Activated T-cell treated with anti-CD3 and anti-CD28 coated beads for 48 hours (primary cell): ENCODE measurements around the gene AFG3L2.
A peak's percentile ranks its signal among the peaks of the same experiment; 100 is the strongest.

Experiments used
- DNase-seq: peaks from one replicate; pipeline ENCODE4 v3.0.0-alpha.2; 2020; ENCODE audit warnings: low read depth

The AFG3L2 gene

DNA sequence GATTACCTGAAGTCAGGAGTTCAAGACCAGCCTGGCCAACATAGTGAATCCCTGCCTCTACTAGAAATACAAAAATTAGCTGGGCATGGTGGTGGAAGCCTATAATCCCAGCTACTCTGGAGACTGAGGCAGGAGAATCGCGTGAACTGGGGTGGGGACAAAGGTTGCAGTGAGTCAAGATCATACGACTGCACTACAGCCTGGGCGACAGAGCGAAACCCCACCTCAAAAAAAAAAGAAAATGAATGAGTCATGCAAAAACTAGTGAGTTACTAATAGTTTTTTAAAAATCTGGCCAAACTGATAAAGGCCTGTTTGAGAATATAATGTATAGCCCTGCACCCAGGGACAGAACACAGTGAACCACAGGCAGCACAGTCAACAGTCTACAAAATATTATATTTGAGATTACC lies 17.5 kb downstream of the AFG3L2 start:
- DNase-seq: no peak

DNA sequence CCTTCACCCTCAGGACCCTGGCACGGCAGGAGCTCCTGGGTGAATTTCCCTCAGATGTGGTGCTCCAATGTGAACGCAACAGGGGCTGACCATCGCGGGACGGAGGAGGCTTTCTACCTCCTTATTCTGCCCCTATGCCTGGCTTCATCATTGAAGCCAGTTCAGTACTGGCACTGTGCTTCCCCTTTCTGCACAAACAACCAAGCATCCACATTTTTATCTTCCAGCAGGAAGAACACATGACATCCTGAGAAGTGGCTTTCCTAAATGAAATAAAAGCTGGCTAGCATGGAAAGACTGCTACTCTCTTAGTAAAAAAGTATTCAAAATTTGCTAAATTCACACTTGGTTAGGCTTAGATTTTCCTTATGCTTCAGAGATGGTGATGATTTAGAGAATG lies 24.8 kb downstream of the AFG3L2 start:
- DNase-seq: no peak

DNA sequence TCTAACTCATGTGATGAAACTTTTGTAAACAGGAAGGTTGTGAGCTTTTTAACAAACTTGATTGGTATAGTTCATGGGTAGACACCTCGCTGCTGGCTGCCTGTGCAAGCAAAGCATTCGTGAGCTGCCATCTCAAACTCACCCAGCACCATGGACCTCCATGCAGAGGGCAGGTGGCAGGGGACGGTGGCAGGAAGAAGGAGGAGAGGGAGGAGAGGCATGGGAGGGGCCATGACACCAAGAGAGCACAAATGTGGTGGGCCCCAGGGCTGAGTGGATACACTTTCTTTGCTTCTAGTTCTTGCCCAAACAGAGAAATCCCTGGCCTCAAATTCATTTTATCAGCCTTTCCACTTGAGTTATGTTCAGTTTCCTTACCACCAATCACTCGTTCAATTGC lies 29.1 kb downstream of the AFG3L2 start:
- no peak for DNase-seq

DNA sequence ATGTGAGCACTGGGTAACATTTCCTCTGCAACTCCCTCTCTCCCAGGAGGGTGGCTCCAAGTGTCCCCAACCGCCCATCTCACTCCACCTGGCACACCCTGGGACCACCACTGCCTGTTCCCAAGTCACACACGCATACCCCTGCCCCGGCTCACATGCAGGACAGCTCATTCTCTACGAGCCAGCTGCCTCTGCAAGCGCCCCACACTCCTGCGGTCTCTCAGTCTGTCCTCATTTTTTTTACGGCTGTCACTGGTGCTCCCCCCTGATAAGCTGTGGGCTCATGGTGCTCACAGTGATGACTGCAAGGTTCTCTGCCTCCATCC lies 30.8 kb downstream of the AFG3L2 start:
- DNase-seq: no peak

DNA sequence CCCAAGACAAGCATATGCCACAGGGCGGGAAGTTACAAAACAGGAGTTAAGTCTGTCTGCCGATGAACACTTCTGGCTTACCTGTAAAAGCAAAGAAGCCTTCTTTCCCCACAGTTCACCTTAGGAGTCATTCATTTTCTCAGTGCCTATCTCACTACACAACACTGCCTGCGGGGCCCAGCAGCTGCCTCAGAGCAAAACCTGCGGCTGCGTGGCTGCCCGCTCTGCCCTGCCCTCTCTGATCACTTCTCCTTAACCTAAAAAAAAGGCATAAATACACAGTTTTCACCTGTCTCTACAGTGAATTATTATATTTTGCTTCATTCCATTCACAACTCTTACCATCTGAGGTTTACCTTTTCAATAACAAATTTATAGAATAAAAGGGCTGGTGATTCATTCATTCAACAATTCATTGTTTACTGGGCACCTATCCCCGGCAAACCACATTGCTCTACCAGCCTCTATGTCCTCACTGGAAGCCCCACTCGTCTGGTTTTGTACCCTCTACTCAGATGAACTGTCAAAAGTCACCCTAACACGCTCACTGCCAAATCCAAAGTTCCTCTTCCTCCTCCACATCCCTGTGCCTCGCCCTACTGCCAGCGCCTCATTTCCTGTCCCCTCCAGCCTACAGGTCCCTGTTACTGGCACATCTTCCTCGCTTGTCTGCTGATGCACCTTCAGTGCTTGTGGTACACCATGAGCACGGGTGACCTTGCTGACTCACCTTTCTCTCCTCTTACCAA lies 31.4 kb downstream of the AFG3L2 start:
- no peak for DNase-seq

DNA sequence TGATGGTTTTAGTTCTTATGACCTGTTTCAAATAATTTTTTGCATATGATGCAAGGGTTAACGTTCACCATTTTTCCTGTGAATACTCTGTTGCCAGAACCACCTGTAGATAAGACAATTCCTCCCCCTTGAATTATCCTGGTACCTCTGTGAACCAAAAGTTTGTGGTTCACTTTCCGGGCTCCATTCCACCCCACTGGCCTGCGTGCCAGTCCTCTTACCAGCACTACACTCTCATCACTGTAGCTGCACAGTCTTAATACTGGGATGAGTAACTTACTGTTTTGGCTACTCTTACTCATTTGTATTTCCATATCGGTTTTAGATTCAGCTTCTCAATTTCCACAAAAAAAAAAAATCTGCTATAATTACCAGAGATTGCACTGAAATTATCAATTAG lies 34.4 kb downstream of the AFG3L2 start:
- DNase-seq: no peak

DNA sequence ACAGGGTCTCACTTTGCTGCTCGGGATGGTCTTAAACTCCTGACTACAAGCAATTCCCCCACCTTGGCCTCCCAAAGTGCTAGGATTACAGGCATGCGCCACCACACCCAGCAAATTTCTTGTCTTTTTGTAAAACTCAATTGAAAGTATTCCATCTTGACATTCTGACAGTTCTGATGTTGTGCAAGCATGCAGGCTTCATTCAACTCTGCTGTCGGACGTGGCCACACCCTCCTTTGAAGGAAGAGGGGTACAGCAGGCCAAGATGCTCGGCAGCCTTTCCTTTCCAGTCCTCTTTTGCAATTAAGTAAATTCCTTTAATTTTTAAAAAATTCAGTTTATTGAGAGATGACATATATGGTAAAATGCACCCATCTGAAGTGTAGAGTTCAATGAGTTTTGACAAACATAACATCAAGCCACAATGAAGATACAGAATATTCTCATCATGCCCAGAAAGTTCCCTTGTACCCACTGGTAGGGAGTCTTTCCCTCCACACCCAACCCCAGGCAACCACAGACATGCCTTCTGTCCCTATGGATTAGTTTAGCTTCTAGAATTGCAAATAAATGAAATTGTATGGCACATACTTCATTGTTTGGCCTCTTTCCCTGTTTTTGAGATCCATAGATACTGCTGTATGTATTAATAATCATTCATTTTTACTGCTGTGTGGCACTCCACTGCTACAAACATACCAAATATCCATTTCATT lies 35.9 kb downstream of the AFG3L2 start:
- DNase-seq: no peak

DNA sequence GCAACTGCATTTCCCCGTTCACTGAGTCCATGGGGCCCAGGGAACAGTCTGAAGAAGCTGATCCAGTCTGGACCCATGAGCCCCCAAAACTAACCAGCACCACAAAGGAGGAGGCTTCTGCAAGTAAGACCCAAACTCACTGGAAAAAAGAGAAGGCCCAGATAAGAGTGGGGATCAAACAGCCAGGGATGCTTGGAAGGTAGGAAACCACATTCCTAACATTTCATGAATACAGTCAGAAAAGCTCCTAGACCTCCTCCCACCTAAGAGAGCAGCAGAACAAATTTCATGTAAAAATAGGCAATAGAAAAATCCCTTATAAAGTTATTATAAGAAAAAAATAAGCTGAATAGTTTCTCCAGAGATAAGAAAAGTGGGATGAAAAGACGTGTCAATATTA lies 38.6 kb downstream of the AFG3L2 start:
- no peak for DNase-seq

DNA sequence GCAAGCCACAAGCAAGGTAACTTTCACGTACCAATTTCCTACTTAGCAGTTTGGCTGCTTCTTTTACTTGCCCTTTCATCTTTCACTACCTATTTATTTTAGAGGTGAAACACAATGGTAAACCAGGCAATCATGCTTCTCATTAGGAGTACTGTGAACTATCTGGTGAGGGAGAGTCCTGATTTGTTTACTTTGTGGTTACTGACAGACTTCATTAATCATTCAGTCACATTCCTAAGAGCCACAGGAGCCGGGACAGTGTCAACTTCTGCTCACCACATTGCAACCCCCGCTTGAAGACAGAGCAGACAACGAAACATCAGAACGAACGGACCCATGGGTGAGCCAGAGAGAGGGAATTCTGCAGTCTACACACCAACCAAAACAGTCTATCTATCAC lies 40.1 kb downstream of the AFG3L2 start:
- no peak for DNase-seq

DNA sequence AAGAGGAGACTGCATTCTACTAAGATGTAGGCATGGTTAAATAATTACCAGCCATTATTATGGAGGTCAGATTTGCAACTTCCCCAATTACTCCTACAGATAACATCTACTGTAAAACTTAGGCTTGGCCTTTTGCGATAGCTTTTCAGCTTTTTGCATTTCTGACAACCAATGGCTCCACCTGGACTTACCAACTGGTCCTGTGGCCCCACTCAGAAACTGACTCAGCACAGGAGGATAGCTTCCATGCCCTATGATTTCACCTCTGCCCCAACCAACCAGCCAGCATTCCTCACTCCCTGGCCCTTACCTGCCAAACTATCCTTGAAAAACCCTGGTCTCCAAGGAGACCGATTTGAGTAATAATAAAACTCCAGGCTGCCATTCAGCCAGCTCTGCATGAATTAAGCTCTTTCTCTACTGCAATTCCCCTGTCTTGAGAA lies 40.8 kb downstream of the AFG3L2 start:
- no peak for DNase-seq

DNA sequence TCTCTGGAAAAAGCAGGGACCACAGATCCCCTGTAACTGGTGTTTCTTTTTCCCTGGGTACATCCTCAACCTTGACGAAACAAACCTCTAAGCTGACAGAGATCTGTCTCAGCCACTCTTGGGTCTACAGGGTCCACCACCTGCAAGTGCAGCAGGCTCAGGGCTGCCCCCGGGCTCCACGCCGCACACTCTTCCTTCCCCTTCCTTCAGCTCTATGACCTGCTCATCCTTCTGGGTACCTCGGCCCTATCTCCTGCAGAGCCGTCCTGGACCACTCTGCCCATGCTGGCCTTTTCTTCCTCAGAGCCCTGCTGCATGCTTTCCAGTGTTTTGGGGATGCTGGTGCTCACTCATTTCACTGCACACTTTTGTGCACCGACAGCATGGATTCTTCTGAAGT lies 41.5 kb downstream of the AFG3L2 start:
- DNase-seq: no peak

DNA sequence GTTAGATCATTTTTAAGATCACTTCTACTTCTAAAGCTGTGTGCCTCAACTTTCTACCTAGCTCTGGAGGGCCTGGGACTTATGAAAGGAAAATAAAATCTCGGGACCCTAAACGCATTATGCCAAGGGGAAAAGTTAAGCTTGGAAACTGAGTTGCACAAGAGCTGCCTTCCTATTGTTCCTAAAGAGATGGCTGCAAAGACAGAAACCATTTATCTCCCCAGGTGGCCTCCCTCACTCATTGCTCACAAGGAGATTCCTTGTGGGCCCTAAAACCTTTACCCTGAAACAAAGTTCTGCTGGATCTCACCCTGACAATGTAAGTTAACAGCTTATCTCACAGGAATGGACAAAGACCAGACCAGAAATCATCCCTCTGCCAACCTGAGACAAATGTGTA lies 42.2 kb downstream of the AFG3L2 start:
- DNase-seq: no peak

DNA sequence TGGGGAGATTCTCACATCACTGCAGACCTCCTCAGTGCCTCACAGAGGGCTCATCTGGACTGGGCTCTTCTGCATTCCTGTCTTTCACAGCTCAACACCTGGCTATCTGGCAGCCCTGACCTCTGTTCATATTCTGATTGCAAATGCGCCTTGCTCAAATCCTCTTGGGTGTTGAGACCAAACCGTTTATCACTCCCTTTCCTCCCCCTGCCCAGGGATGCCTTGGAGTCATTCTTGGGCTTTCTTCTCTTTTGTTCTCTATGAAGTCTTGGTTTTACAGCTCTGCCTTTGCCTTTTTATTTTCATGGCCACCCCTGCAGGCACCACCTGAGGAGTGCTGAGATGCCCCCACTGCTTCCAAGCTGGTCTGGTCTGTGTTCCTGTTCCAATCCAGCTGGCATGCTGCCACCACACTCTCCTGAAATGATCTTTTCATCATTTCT lies 42.6 kb downstream of the AFG3L2 start:
- DNase-seq: no peak

DNA sequence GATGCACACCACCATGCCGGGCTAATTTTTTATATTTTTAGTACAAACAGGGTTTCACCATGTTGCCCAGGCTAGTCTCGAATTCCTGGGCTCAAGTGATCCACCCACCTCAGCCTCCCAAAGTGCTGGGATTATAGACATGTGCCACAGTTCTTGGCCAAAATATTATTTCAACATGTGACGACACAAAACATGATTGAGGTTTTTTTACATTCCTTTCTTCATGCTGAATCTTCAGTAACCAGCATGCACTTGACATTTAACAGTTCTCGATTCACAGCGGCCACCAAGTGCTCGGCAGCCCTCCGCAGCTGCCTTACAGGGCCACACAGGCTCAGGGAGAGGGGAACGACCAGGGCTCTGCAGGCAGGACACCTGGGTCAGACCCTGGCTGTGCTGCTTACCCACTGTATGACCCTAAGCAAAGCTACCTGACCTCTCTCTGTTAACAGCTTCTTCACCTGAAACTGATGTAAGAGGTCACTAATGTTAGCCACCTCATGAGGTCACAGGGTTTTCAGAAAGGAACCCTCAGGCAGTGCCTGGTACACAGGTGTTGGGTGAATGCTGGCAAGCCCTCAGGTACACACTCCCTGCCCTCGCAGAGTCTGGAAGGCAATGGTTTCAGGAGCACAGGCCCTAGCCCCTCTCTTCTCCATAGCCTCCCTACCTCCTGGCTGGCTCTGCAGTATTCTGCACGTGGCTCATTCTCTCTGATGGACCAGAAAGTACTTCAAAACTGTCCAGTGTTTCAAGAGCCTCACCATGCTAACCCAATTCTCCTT lies 43.3 kb downstream of the AFG3L2 start:
- DNase-seq: no peak

DNA sequence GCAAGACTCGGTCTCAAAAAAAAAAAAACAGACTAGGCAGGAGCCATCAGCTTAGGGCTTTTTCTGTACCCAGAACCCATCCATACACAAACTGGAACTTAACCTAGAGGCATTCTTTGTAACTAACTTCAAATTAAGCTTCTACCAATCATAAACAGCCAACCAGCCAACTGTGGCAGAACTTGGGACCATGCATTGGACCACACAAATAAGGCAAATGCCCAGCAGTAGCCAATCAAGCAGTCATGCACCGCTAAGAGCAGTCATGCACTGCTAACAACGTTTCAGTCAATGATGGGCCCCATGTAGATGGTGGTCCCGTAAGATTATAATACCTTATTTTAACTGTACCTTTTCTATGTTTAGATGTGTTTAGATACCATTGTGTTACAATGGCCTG lies 46.3 kb downstream of the AFG3L2 start:
- no peak for DNase-seq

DNA sequence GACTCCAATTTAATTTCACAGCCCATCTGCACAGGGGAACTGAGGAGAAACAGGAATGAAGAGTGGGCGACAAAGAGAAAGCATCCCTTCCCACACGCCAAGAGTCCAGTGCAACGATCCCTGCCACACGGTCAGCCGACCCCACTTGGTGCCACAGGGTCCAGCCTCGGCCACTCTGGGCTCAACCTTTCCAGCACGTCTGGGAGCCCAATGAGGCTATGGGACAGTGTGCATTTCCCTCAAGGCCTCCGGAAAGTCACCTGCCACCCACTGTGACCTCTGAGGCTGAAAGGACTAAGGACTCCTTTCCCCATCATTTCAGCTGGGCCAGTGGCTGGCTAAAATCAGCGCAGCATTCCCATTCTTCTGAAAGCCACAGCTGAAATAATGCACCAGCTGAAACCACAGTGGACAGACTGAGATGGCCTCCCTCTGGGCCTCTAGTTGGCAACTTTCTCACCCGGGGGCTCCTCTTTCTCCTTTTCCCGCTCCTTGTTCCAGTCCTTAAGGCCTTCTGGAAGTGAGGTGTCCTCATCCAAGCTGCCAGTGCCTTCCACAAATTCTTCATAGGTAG lies 47.8 kb downstream of the AFG3L2 start:
- no peak for DNase-seq

DNA sequence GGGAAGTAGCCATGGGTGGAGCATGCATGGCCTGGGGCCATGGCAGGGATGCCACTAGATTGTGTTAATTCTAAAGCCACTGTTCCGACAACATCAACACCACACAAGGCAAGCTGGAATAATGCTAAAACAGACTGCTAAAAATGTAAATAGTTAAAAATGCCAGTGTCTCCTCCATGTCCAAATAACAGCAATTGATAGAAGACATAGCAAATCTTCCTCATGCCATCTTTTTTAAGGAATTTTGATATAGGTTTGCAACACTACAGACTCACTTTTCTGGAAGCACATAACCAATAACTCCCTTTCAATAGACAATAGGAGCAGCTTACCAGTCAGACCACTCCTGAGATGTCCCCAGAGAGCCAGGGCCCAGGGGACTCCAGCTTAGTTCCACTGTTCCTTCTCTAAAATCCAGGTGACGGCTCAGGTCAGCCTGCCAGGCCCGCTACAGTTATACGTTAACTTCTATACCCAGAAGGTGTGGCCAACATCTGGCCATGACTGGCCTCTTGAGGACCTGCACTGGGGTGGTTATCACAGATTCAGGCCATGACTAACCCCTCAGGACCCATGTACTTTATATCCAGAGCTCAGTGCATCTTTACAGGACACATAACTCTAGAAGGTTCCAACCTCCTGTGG lies 48.7 kb downstream of the AFG3L2 start:
- DNase-seq: no peak

DNA sequence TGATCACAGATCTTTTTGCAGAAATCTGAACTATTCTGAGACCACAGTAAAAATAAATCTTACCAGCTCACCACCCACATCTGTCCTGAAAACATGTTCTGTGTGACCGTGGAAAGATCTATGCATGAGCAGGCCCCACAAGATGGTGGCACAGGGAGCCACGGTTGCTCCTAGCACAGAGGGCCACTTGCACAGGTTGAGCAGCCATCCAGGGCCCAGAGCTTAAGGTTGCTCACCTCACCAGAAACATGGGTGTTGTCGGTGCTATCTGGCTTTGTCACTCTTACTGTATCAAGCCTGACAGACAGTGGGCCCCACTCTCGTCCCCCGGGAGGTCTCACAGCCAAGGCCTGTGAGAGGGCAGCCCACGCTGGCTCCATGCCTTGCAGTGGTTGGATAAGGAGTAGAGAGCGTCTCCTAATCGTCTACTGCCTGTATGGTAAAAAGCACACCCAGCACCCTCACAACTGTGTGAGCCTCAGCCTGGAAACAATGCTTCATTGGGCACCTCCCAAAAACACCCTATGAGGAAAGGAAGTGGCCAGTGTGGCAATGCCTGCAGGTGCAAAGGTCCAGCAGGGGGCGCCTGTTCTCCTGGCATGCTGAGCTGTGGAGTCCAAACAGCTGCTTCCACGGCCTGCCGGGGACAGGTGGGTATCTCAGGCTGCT lies 49.4 kb downstream of the AFG3L2 start:
- DNase-seq: peak; percentile 71

DNA sequence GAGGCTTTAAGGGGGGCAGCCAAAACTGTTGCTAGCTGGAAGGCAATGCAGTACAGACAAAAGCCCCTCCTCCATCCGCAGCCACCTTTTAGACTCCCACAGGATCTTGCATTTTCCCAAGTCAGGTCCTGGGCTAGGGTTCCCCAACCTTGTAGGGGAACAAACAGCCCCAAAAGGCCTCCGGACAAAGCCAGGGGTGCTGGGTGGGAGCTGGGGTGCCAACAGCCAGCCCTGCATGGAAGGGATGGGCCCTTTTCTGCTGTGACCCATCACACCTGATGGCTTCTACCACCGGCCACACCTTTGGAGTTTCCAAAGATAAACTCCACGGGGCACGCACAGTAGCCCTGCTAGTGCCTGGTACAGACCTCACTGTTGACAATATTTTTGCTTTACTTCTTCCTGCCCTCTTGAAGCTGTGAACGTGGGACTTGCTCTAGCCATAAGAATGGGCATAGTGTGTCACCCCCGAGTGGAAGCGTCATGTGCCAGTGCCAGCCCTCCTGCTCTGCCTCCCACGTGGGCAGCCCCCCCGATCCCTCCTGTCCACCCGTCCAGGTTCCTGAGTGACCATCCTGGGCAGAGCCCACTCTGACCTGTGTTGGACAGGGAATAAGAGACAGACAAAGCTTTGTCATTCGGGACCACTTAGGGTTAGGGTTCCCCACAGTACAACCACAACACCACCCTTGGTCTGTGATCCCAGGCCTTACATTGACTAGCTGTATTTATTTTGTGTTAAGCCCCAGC lies 50.1 kb downstream of the AFG3L2 start:
- no peak for DNase-seq

DNA sequence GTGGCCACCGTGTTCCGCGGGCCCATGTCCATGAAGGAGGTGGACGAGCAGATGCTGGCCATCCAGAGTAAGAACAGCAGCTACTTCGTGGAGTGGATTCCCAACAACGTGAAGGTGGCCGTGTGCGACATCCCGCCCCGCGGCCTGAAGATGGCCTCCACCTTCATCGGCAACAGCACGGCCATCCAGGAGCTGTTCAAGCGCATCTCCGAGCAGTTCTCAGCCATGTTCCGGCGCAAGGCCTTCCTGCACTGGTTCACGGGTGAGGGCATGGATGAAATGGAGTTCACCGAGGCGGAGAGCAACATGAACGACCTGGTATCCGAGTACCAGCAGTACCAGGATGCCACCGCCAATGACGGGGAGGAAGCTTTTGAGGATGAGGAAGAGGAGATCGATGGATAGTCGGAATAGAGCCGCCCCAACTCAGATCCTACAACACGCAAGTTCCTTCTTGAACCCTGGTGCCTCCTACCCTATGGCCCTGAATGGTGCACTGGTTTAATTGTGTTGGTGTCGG lies 51.2 kb downstream of the AFG3L2 start:
- DNase-seq: no peak
